Measurements from ENCODE around the gene RYR3.

- TF ChIP-seq EZH2 (IDR thresholded peaks at IDR 0.05; ENCODE audit: borderline replicate concordance, insufficient read depth, low read depth, low read length, poor library complexity, severe bottlenecking) (no peak), CTCF (IDR thresholded peaks at IDR 0.05) (no peak)
These were observed 318.9 kb downstream of the RYR3 start for GRCh38 chr15:33629647-33630046.
